CD4-positive, alpha-beta T cell treated with Interleukin-17A for 4 hours (primary cell): ENCODE results near the gene SH3RF3.
"Not testable (repeated sequence)": the region's sequence is repeated elsewhere in the genome, so short reads cannot be mapped to it uniquely, and the experiment has no call there.

ENCODE experiments used
- DNase-seq: peaks from one replicate; pipeline ENCODE4 v3.0.0-alpha.2; 2020; ENCODE audit warnings: mixed read lengths

Gene SH3RF3

GRCh38 chr2:109120166-109120565, 8.8 kb upstream of the SH3RF3 start:
- no peak for DNase-seq

GRCh38 chr2:109120686-109121085, 8.3 kb upstream of the SH3RF3 start:
- DNase-seq = not testable (repeated sequence)

GRCh38 chr2:109123586-109124201, 5.3 kb upstream of the SH3RF3 start:
- DNase-seq = no peak

GRCh38 chr2:109124982-109125592, 3.9 kb upstream of the SH3RF3 start:
- DNase-seq = peak; percentile 19

- no peak for DNase-seq
These were observed 3.2 kb upstream of the SH3RF3 start for GRCh38 chr2:109125593-109126500.

GRCh38 chr2:109126501-109126860, 2.5 kb upstream of the SH3RF3 start:
- no peak for DNase-seq

- DNase-seq = no peak
These were observed 1.4 kb upstream of the SH3RF3 start for GRCh38 chr2:109127556-109127955.

- peak; percentile 81 for DNase-seq
These were observed 873 bp upstream of the SH3RF3 start for GRCh38 chr2:109128048-109128615.

- DNase-seq = peak; percentile 47
These were observed 433 bp downstream of the SH3RF3 start for GRCh38 chr2:109129356-109129920.

GRCh38 chr2:109129921-109130722, 1.1 kb downstream of the SH3RF3 start:
- DNase-seq = peak; percentile 43

GRCh38 chr2:109130723-109130995, 1.7 kb downstream of the SH3RF3 start:
- DNase-seq = no peak

GRCh38 chr2:109131777-109132176, 2.8 kb downstream of the SH3RF3 start:
- no peak for DNase-seq

GRCh38 chr2:109132626-109133025, 3.6 kb downstream of the SH3RF3 start:
- no peak for DNase-seq

GRCh38 chr2:109133746-109134145, 4.7 kb downstream of the SH3RF3 start:
- no peak for DNase-seq

GRCh38 chr2:109134741-109135358, 5.8 kb downstream of the SH3RF3 start:
- no peak for DNase-seq

GRCh38 chr2:109135359-109136197, 6.6 kb downstream of the SH3RF3 start:
- DNase-seq = no peak

- no peak for DNase-seq
These were observed 7.5 kb downstream of the SH3RF3 start for GRCh38 chr2:109136542-109136941.

GRCh38 chr2:109137616-109138015, 8.6 kb downstream of the SH3RF3 start:
- DNase-seq = no peak

- DNase-seq = no peak
These were observed 9.4 kb downstream of the SH3RF3 start for GRCh38 chr2:109138449-109138848.

- DNase-seq = no peak
These were observed 10.0 kb downstream of the SH3RF3 start for GRCh38 chr2:109139002-109139401.

- DNase-seq = no peak
These were observed 10.9 kb downstream of the SH3RF3 start for GRCh38 chr2:109139865-109140396.
